ENCODE data around the gene C1orf122. TPM values are rescaled to one million over a fixed set of nuclear protein-coding genes. Genes with fewer than 3 reads are reported as not detected.
"Not testable (repeated sequence)": the region's sequence is repeated elsewhere in the genome, so short reads cannot be mapped to it uniquely, and the experiment has no call there.

Gene C1orf122
- total RNA-seq, result 46.7 TPM

DNA sequence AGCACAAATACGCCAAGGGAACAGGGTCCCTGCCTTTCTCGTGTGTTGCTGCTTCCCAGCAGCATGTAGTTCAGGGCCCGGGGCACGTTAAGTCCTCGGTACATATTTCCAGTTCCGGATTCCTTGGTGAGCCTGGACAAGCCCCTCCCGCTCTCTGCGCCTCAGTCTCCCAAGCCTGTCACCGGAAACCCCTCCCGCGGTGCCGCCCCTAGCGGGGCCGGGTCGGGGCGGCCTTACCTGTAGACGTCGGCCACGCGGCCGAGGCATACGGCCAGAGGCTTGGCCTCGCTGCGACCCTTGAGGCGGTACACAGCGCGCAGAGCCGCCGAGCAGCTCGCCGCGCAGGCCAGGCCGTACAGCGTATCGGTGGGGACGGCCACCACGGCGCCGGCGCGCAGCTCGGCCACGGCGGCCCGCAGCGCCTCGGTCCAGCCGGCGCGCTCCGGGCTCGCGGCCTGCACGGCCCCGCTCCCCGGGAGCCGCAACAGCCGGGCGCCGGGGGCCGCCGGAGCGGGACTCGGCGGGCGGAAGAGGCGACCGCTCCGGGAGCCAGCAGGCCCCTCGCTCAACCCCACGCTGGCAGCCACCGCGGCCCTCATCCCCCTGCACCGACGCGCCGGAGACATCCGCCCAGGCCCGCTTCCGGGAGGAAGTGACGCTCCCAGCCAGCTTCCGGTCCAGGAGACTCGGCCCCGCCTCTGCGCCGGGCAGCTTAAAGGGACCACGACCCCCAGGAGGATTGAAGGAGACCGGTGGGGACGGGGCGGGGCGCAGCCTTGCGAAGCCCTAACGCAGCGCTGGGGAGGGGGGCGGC lies at the start of gene C1orf122, which contains the start of gene YRDC:
Gene C1orf122 (plus strand): TSS at position 236 of the 814 bp plus-strand sequence. CDS start 615 bp downstream, outside the sequence.
Gene YRDC (minus strand): TSS at position 654 of the 814 bp plus-strand sequence. CDS start 28 bp downstream, at position 626.
- peak; percentile 90 for ATAC-seq

DNA sequence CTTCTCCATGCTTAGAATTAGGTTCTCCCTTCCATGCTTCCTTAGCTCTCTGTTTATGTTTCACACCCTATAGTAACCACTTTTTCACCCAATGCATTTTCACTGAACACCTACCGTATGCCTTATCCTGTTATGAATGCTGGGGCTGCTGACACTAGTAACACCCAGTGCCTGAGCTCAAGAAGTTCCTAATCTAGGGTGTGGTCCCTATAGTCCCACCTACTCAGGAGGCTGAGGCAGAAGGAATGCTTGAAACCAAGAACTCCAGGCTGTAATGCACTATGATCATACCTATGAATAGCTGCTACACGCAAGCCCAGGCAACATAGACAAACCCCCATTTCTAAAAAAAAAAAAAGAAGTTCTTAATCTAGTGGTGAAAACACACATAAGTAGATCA lies 48.1 kb upstream of the C1orf122 start:
- no peak for ATAC-seq

DNA sequence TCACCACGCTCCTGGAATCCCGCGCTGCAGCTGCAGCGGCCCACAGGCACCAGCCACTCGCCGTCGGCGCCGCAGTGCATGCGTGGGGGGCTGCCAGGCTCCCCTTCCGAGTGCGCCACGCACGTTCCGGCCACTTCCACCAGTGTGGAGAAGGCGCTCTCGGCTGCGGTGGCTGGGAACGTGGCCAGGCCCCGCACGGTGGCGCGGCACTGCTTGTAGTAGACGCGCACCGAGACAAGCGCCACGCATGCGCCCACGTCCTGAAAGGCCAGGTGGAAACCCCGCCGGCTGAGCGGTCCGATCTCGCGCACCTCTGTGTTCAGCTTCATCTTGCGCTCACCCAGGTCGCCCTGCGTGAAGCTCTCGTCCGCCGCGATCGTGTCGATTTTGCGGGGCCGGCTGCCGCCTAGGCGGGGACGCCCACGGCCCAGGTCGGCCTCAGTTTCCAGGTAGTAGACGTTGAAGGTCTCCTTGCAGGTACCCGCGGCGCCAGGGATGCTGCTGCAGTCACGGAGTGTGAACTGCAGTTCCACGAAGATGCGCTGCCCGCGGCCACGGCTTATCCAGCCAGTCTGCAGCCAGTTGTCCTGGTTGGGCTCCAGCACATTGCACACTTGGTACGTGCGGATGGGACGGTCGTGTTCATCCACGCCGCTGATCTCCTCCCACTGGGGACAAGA lies 46.0 kb upstream of the C1orf122 start:
- ATAC-seq, result no peak

DNA sequence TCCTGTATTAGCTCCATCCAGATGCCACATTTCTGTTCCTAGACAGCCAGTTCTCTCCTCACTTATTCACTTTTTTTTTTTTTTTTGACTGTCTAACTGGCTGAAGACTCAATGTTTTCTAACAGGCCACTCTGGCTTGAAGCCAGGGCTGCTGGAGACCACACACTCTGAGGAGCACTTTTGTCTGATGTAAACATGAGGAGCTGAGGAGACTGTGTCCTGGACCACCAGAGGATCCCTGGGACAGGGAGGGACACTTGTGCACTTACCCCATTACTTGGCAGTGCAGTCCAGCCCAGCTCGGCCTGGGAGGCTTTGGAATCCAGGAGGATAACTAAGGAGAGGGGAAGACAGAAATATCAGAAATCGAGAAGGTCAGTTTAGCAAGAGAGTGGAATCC lies 45.1 kb upstream of the C1orf122 start:
- ATAC-seq, result no peak

DNA sequence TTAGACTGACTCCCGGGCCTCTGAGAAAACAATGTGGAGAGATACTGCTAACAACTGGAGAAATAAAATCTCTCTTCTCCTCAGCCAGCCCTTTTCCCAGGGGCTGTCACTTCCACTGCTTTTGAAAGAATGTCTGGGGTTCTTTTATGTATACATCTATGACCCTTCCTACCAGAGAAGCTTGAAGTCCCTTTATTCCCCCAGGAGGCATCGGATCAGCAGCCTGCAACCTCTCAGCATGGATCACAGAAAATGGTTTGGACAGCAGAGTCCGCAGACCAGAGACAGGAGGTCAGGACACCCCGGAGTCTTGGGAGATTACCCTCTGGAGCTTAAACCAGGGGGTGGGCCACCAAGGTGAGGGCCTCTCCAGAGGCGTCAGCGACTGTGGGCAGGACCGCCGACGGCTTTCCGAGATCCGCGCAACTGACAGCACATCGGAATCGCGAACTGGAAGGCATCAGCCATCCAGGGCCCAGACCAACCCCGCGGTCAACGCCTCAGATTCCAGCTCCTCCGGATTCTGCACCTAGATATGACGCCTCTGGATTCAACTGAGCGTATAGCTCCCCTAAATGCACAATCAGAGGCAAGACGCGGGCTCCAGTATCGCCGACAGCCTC lies 43.7 kb upstream of the C1orf122 start:
- ATAC-seq, result no peak

DNA sequence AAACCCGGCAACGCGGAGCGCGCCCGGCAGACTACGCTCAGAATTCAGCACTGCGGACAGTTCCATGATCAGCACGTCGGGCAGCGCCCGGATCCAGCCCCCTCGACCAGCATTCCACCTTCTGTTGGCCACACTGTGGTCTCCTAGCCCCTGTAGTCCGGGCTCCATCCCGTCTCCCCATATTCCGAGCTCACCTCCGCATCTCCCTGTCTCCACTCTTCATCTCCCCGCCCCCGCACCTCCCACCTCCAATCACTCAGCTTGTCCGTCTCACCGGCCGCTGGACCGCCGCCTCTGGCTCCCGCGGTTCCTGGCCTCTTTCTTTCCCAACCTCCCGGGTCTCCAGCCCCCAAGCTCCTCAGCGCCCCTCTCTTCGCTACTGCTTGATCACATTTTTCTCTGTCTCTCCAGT lies 43.2 kb upstream of the C1orf122 start:
- peak; percentile 36 for ATAC-seq

DNA sequence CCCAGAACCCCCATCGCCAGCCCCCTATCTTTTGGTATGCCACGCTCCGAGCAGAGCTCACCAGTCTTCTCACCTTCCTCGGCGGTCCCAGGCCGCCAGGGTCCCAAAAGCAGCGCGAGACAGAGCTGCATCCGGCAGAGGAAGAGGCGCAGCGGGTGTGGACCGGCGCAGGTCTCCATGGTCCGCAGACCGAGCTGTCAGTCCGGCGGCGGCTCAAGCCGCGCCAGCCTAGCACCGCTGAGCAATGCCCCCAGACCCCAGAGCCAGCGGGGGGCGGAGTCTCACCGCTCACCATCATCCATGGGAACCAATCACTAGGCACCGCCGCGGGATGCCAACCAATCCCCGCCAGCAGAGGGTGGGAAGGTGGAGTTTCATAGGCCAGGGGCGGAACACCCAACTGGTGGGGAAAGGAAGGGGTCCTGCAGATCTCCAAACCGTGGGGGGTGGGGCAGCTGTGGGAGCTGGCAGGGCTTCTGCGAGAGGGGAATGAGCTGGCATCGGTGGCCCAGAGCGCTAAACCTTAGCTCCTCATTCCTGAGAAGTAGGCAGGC lies 42.6 kb upstream of the C1orf122 start, which contains the start of gene EPHA10:
Gene EPHA10 (minus strand): TSS at position 233 of the 554 bp plus-strand sequence. CDS start 54 bp downstream, at position 179.
- ATAC-seq, result no peak

DNA sequence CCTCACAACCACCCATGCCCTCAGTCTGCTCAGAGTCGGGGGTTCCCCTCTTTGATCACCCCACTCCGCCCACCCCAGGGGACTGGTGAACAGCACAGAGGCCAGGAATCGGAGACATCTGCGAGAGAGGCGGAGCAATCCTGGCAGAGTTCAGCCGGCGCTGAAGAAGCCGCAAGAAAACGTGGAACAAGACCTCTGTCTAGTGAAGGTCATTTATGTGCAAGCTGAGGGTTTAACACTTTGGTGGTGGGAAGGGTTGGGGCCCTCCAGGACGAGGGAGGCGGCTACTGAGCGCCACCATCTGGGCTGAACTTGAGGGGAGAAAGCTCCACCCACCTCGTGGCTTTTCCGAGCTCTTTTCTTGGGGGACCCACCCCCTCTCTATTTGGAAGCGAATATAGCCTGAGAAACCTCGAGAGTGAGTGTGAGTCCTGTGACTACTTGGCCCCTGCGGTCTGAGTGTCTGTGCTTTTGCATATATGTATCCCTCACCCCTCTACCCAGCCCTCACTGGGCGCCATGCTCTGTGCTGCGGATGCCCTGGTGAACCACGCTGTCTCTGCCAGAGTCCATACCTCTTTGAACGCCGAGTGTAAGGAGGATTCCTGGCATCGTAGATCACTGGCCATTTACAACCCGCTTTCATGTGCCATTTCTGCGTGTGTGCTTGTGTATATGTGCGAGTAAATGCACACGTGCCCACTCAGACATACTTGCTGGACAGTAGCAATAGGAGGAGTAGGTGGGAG lies 41.5 kb upstream of the C1orf122 start:
- no peak for ATAC-seq

DNA sequence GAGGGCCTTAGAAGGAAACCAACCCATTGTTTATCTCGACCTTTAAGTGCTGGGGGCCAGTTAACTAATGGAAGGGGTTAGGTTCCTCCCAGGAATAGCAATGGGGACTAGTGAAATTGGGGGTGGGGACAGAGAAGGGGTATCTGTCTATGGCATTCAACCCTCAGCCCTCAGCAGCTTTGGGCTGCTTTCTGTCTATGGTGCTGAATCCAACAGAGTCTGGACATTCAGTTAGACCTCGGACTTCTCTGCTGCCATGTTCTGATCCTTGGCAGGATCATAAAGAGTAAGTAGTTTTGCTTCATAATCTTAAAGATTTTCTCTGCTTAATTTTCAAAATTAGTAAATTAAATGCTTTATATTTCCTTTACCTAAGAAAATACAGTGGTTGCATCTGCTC lies 40.1 kb upstream of the C1orf122 start:
- no peak for ATAC-seq

DNA sequence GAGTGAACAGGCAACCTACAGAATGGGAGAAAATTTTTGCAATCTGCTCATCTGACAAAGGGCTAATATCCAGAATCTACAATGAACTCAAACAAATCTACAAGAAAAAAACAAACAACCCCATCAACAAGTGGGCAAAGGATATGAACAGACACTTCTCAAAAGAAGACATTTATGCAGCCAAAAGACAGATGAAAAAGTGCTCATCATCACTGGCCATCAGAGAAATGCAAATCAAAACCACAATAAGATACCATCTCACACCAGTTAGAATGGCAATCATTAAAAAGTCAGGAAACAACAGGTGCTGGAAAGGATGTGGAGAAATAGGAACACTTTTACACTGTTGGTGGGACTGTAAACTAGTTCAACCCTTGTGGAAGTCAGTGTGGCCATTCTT lies 36.1 kb upstream of the C1orf122 start:
- ATAC-seq, result not testable (repeated sequence)

DNA sequence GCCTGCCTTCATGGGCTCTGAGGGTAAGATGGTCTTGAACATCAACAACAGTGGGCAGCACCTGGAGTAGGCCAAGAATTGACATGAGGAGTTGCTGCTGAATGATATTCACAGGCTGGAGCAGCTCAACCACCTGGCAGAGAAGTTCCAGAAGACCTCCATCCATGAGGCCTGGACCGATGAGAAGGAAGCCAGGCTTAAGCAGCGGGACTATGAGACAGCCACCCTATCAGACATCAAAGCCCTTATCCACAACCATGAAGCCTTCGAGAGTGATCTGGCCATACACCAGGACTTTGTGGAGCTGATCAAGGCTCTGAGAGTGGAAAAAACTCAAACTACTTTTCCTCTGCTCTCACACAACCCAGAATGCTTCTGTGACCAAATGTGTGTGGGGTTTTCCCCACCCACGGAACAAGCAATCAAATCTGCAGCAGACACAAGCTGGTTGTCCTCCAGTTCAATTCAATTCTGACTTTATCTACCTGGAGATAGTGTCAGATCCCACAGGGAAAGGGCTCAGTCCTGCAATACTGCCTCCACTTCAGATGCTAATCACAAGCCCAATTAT lies 30.6 kb upstream of the C1orf122 start:
- ATAC-seq, result no peak

DNA sequence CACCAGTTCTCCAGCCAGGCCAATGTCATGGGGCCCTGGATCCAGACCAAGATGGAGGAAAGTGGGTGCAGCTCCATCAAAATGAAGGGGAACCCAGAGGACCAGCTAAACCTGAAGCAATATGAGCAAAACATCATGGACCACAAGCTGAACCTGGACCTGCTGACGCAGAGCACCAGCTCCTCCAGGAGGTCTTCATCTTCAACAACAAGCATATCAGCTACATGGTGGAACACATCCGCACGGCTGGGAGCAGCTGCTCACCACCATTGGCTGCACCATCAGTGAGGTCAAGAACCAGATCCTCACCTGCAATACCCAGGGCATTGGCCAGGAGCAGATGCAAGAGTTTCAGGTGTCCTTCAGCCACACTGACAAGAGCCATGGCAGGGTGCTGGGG lies 28.9 kb upstream of the C1orf122 start:
- ATAC-seq, result no peak

DNA sequence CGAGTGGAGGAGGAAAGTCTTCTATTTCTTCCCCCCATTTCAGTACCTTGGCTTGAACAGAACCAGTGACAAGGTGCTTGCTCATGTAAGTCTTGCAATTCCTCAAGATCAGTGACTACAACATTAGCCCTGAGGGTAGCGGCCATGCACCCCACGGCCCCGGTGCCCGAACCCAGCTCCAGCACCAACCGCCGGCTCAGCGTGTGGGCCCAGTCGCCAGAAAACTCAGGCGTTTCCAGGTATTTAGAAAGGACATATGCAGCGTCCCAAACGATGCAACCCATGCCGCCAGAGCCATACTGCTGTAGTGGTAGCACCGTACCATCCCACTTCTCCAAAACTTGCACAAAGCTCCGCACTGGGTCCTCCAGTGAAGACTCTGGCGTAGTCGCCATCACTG lies 25.1 kb upstream of the C1orf122 start:
- no peak for ATAC-seq

DNA sequence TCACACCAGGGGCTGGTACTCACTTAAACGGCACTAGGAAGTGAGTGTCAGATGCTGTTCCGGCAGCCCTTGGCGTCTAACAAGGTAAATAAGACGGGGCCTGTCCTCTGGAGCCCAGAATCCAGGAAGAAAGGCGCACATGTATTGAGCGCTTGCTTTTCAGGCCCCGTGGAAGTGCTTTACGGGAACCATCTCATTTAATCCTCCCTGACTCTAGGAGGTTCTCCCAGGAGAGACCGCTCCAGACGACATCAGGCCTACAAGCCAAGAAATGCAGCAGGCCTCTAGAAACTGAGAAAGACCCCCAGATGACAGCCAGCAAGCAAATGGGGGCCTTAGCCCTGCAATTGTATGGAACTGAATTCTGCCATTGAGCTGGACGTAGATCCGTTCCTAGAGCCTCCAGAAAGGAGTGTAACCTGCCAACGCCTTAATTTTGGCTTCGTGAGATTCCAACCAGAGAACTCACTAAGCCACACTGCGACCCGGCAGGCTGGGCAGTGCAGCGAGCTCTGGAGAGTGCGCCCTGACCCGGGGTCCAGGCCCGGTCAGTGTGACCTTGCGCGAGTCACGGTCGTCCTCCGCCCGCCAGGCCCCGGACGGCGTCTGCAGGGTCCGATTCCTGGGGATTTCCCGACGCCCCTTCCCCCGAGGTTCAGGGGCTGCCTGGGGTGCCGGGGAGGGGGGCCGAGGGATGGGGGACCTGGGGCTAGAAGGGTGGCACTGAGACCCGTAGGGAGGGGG lies 14.5 kb upstream of the C1orf122 start:
- no peak for ATAC-seq

DNA sequence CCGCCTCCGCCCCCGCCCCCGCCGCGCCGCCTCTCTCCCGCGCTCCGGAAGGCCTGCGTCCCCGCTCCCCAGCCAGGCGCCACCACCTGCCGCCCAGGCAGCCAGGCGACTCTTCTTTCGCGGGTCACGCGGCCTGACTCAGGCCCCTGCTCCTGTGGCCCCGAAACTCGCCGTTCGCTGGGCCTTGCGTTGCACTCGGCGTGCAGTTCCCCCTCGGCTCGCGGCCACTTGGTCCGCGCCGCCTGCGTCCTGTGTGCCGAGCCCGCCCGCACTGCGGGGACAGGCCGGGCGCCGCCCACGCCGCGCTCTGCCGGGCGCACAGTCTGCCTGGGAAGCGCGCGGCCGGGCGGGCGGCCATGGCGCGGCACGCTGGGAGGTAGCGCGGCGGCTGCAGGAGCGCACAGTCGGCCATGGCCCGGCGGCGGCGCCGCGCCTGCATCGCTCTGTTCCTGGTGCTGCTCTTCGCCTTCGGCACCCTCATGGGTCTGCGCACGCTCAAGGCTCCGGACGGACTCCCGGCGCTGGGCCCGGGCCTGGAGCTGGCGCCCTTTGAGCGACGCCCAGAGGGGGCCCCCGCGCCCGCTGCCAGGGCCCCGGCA lies 13.7 kb upstream of the C1orf122 start, which contains the start of gene MANEAL:
Gene MANEAL (plus strand): TSS at position 75 of the 599 bp plus-strand sequence. CDS start 336 bp downstream, at position 411.
- ATAC-seq, result peak; percentile 72

DNA sequence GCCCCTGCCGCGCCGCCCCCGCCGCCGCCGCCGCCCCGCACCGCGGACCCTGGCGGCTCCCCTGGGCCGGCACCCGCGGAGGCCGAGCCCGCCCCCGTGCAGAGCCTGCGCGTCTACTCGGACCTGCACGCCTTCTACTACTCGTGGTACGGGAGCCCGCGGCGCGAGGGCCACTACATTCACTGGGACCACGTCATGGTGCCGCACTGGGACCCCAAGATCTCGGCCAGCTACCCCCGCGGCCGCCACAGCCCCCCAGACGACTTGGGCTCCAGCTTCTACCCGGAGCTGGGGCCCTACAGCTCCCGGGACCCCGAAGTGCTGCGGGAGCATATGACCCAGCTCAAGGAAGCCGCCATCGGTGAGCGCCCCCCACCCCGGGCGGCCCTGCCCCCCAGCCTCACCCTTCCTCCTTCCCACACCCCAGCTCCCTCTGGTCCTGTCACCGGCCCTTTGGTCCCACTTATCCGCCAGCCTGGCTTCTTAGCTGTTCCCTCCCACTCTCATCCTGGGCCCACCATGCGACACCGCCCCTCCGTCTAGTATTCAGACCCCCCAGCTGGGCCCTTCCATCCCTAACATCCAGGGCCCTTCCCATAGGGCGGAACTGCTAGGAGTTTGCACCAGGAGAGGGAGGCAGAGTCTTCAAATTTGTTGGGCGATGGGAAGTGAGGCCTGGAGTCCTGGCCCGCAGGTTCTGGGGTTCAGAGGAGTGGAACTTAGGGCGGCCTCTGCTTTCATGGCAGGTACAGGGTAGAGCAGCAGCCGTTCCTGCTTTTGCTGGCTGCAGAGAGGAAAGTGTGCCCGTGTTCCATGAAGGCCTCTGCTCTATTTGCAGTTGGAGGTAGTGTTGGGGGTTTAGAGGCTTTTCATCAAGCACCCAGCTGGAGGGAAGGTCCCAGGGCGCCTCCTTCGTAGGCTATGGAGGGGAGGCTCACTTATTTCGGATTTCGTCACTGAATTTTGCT lies 12.9 kb upstream of the C1orf122 start:
- no peak for ATAC-seq

DNA sequence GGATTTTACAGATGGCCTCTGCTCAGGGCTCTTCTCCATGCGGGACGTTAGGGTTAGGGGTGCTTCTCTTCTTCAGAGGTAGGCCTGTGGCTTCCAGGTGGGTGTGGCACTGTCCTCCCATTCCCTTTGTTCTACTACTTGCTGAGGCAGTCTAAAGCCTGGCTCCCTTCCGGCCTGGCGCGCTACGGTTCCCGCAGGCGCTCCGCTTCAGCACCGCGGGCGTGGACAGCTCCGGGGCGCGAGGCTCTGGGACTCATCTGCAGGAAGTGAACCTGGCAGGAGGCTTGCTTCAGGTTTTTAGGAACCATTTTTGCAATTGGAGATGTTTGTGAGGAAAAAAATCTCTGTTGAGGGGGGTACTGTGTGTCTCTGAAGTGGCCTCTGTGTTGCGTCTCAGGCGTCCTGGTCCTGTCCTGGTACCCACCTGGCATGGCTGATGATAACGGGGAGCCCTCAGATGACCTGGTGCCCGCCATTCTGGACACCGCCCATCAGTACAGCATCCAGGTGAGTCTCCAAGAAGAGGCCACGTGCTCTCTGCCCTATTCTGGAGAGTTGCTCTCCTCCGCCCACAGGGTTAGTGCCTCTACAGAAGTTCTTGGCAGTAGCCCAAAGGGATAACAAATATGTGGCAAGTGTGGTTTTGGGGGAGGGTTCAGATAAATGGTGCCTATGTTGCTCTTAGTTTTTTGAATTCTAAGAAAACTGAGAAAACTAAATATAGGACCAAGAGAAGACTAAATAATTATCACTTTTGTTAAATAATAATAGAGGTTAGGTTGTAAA lies 12.1 kb upstream of the C1orf122 start:
- peak; percentile 76 for ATAC-seq

DNA sequence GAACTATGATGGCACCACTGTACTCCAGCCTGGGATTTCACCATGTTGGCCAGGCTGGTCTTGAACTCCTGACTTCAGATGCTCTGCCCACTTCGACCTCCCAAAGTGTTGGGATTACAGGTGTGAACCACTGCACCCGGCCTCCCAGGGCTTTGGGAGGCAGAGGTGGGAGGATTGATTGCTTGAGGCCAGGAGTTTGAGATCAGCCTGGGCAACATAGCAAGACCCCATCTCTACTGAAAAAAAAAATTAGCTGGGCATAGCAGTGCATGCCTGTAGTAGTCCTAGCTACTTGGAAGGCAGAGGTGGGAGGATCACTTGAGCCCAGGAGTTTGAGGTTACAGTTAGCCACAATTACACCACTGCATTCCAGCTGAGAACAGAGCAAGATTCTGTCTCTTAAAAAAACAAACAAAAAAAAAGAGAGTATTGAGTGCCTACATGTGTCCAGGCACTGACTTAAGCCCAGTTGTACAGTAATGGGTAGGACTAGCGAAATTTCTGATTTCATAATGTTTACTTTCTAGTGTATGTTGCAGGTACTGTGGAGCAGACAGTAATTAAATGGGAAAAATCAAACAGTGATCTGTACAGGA lies 9.7 kb upstream of the C1orf122 start:
- no peak for ATAC-seq

All from esophagus mucosa (tissue), 1 donor.